GM10248 (cell line): ENCODE results near the gene PSPN.

Source experiments
- CTCF ChIA-PET: fragments of 300-600 bp; sonication (Branson Sonifier 250); formaldehyde crosslinking; extraction: SDS; loops from one replicate; lab custom pipeline; 2021; ENCODE audit warnings: antibody characterized with exemption; lab: Yijun Ruan, JAX
- POLR2A ChIA-PET: fragments of 350-650 bp; sonication (Branson Sonifier 250); formaldehyde crosslinking; extraction: SDS; loops from one replicate; lab custom pipeline; 2020; ENCODE audit warnings: antibody characterized with exemption; lab: Yijun Ruan, JAX
- DNase-seq: peaks from one replicate; pipeline ENCODE4 v3.0.0; 2012; ENCODE audit errors: extremely low spot score
- CTCF ChIP-seq: IDR thresholded peaks from 2 replicates; pipeline ENCODE4 v1.5.1; 2012; ENCODE audit warnings: mild to moderate bottlenecking, low read depth; ENCODE audit errors: extremely low read depth, missing control alignments, control extremely low read depth

The PSPN gene

GRCh38 chr19:6418562-6418932 lies 42.8 kb upstream of the PSPN start:
- CTCF ChIA-PET, result no interaction called here

GRCh38 chr19:6417713-6418561 lies 42.2 kb upstream of the PSPN start:
- no peak for TF ChIP-seq CTCF
- ChIA-PET POLR2A (no interaction called here), CTCF (no interaction called here)
- no peak for DNase-seq

More at GRCh38 chr19:6418562-6418932, 42.8 kb upstream of the PSPN start:
- POLR2A ChIA-PET, result no interaction called here
- no peak for TF ChIP-seq CTCF
- DNase-seq, result no peak

GRCh38 chr19:6416658-6417405 lies 41.1 kb upstream of the PSPN start:
- DNase-seq, result no peak
- CTCF ChIA-PET, result no interaction called here
- TF ChIP-seq CTCF, result no peak
- POLR2A ChIA-PET, result no interaction called here

- ChIA-PET POLR2A (no interaction called here), CTCF (no interaction called here)
Observed at GRCh38 chr19:6415591-6416190, 40.0 kb upstream of the PSPN start.

GRCh38 chr19:6414793-6415590 lies 39.3 kb upstream of the PSPN start:
- ChIA-PET POLR2A (no interaction called here), CTCF (no interaction called here)
- DNase-seq, result no peak
- no peak for TF ChIP-seq CTCF

More at GRCh38 chr19:6415591-6416190, 40.0 kb upstream of the PSPN start:
- DNase-seq, result no peak
- no peak for TF ChIP-seq CTCF
